ENCODE measurements around the gene GAA. TPM values are rescaled to one million over a fixed set of nuclear protein-coding genes. Genes with fewer than 3 reads are reported as not detected.

Gene GAA
- total RNA-seq, 1 donor from 2014 or later: 8.9 TPM

- TF ChIP-seq CTCF (conservative IDR thresholded peaks at IDR 0.05; ENCODE audit: low read depth, low read length): no peak
- no peak overlapping the region for H3K4me3 ChIP-seq (ENCODE audit: low read depth, low read length)
- no peak for DNase-seq (ENCODE audit: low read depth)
Observed at GRCh38 chr17:80097844-80098691, 3.3 kb upstream of the GAA start.

- DNase-seq (ENCODE audit: low read depth): no peak
- TF ChIP-seq CTCF (conservative IDR thresholded peaks at IDR 0.05; ENCODE audit: low read depth, low read length): no peak
- no peak overlapping the region for H3K4me3 ChIP-seq (ENCODE audit: low read depth, low read length)
Observed at GRCh38 chr17:80099291-80100034, 1.9 kb upstream of the GAA start.

GRCh38 chr17:80100035-80100323, 1.4 kb upstream of the GAA start:
- DNase-seq (ENCODE audit: low read depth): no peak
- TF ChIP-seq CTCF (conservative IDR thresholded peaks at IDR 0.05; ENCODE audit: low read depth, low read length): no peak
- H3K4me3 ChIP-seq (ENCODE audit: low read depth, low read length): no peak overlapping the region

GRCh38 chr17:80101946-80102663, 724 bp downstream of the GAA start:
- H3K4me3 ChIP-seq (ENCODE audit: low read depth, low read length): peak overlapping the region; percentile 87
- no peak for DNase-seq (ENCODE audit: low read depth)
- no peak for TF ChIP-seq CTCF (conservative IDR thresholded peaks at IDR 0.05; ENCODE audit: low read depth, low read length)

GRCh38 chr17:80102664-80103448, 1.5 kb downstream of the GAA start:
- peak overlapping the region; percentile 87 for H3K4me3 ChIP-seq (ENCODE audit: low read depth, low read length)
- DNase-seq (ENCODE audit: low read depth): no peak
- no peak for TF ChIP-seq CTCF (conservative IDR thresholded peaks at IDR 0.05; ENCODE audit: low read depth, low read length)

GRCh38 chr17:80103449-80104085, 2.2 kb downstream of the GAA start:
- no peak overlapping the region for H3K4me3 ChIP-seq (ENCODE audit: low read depth, low read length)
- DNase-seq (ENCODE audit: low read depth): no peak
- TF ChIP-seq CTCF (conservative IDR thresholded peaks at IDR 0.05; ENCODE audit: low read depth, low read length): no peak

Measured in epithelial cell of proximal tubule (primary cell).